GM12875 (cell line): ENCODE results near the gene TINAGL1.

Experiments
- H3K4me3 ChIP-seq: one replicate; pipeline ENCODE4 v1.5.1; 2011; ENCODE audit warnings: low read depth, low read length, control low read depth
- CTCF ChIP-seq: IDR thresholded peaks from 2 replicates; pipeline ENCODE4 v1.5.1; 2011; ENCODE audit warnings: low read depth, mild to moderate bottlenecking, control low read depth, inconsistent platforms, low read length, moderate library complexity, borderline replicate concordance; ENCODE audit not compliant: insufficient read depth

TINAGL1 gene

GRCh38 chr1:31626223-31627207, 50.2 kb downstream of the TINAGL1 start:
- no peak for TF ChIP-seq CTCF
- H3K4me3 ChIP-seq: no peak overlapping the region

GRCh38 chr1:31627301-31627929, 51.1 kb downstream of the TINAGL1 start:
- H3K4me3 ChIP-seq: no peak overlapping the region
- TF ChIP-seq CTCF: no peak

GRCh38 chr1:31627930-31628559, 51.7 kb downstream of the TINAGL1 start:
- H3K4me3 ChIP-seq: no peak overlapping the region
- no peak for TF ChIP-seq CTCF

- no peak for TF ChIP-seq CTCF
- no peak overlapping the region for H3K4me3 ChIP-seq
Measured at GRCh38 chr1:31628931-31629556, 52.7 kb downstream of the TINAGL1 start.

GRCh38 chr1:31632649-31633048, 56.3 kb downstream of the TINAGL1 start:
- H3K4me3 ChIP-seq: no peak overlapping the region
- no peak for TF ChIP-seq CTCF

- no peak overlapping the region for H3K4me3 ChIP-seq
- peak; percentile 58 for TF ChIP-seq CTCF
Measured at GRCh38 chr1:31633117-31633516, 56.8 kb downstream of the TINAGL1 start.
